ENCODE results near the gene MAML2.

GRCh38 chr11:96331699-96332116 lies 11.3 kb downstream of the MAML2 start:
- TF ChIP-seq CTCF (conservative IDR thresholded peaks at IDR 0.05) (no peak), ZFX (IDR thresholded peaks at IDR 0.05) (no peak)

Data from C4-2B (cell line).